B cell (primary cell): ENCODE results near the gene ZMIZ1. TPM values are rescaled to one million over a fixed set of nuclear protein-coding genes. Genes with fewer than 3 reads are reported as not detected.

Experiments
- ATAC-seq: fragments of 200-7000 bp; cut with Tn5 transposase; one replicate; pipeline ENCODE4 v1.10.0; 2021; ENCODE audit warnings: low read depth, mild to moderate bottlenecking, moderate number of reproducible peaks, moderate library complexity
- CTCF ChIA-PET: fragments of 350-600 bp; sonication (Branson Sonifier 250); formaldehyde crosslinking; loops from one replicate; lab custom pipeline; 2021; ENCODE audit warnings: antibody characterized with exemption, inconsistent platforms; lab: Charles Lee
- POLR2A ChIA-PET: fragments of 350-600 bp; sonication (Branson Sonifier 250); formaldehyde crosslinking; loops from one replicate; lab custom pipeline; 2021; ENCODE audit warnings: antibody characterized with exemption; lab: Charles Lee
- DNase-seq: peaks from one replicate; pipeline ENCODE4 v3.0.0; 2013
- H2AFZ ChIP-seq: 2 replicates; pipeline ENCODE4 v1.6.1; 2012; ENCODE audit warnings: mild to moderate bottlenecking, low read depth, low read length; ENCODE audit not compliant: insufficient read depth, poor library complexity, severe bottlenecking
- H3K27ac ChIP-seq, 2 donors: 1 replicate in 1 of 2; 2 replicates in 1 of 2; pipeline ENCODE4 v1.5.1; 2012 to 2013; ENCODE audit warnings: low read length in 2 of 2, mild to moderate bottlenecking in 2 of 2, moderate library complexity in 1 of 2
- H3K27me3 ChIP-seq, 4 experiments: fragments of 200-600 bp in 1 of 4; sonication (generic) in 1 of 4; replicated peaks in 1 of 4; 1 replicate in 2 of 4; 2 replicates in 2 of 4; pipeline versions ENCODE4 v1.6.1 to v1.7.0; 2013 to 2016; ENCODE audit warnings: low read length in 3 of 4, mild to moderate bottlenecking in 2 of 4, mixed read lengths in 1 of 4, moderate library complexity in 1 of 4; ENCODE audit not compliant: insufficient read depth in 4 of 4, control insufficient read depth in 3 of 4; ENCODE audit errors: control extremely low read depth in 1 of 4
- H3K36me3 ChIP-seq, 2 experiments: replicated peaks in 1 of 2; 1 replicate in 1 of 2; 2 replicates in 1 of 2; pipeline versions ENCODE4 v1.6.1 to v1.7.1; 2013; ENCODE audit warnings: low read length in 1 of 2; ENCODE audit not compliant: insufficient read depth in 2 of 2, control insufficient read depth in 1 of 2; ENCODE audit errors: control extremely low read depth in 1 of 2, extremely low read depth in 1 of 2
- H3K4me1 ChIP-seq, 2 donors: fragments of 200-600 bp in 1 of 2; sonication (generic) in 1 of 2; 1 replicate in 1 of 2; 2 replicates in 1 of 2; pipeline versions ENCODE4 v1.5.1 to v1.6.1; 2013 to 2017; ENCODE audit warnings: low read length in 2 of 2; ENCODE audit not compliant: control insufficient read depth in 2 of 2, insufficient read depth in 2 of 2
- H3K4me2 ChIP-seq: replicated peaks from 2 replicates; pipeline ENCODE3; 2012; ENCODE audit warnings: mild to moderate bottlenecking, low read depth, low read length; ENCODE audit not compliant: poor library complexity, severe bottlenecking
- H3K4me3 ChIP-seq, 5 experiments: fragments of 200-600 bp in 1 of 5; sonication (generic) in 1 of 5; 1 replicate in 3 of 5; 2 replicates in 2 of 5; pipeline versions ENCODE4 v1.5.1 to v1.7.0; 2011 to 2016; ENCODE audit warnings: low read length in 4 of 5, mild to moderate bottlenecking in 4 of 5, low read depth in 2 of 5, control low read depth in 1 of 5, moderate library complexity in 1 of 5; ENCODE audit not compliant: insufficient read depth in 1 of 5; ENCODE audit errors: control extremely low read depth in 1 of 5, extremely low read depth in 1 of 5
- H3K79me2 ChIP-seq: fragments of 200-600 bp; sonication (generic); one replicate; pipeline ENCODE4 v1.6.0; 2016; ENCODE audit warnings: low read length; ENCODE audit not compliant: control insufficient read depth, insufficient read depth
- H3K9ac ChIP-seq: fragments of 200-600 bp; sonication (generic); 2 replicates; pipeline ENCODE4 v1.6.1; 2017; ENCODE audit warnings: mild to moderate bottlenecking, low read length, moderate library complexity
- H3K9me3 ChIP-seq, 3 donors: one replicate each; pipeline versions ENCODE4 v1.6.1 to v1.7.1; 2013; ENCODE audit warnings: low read length in 2 of 3; ENCODE audit not compliant: control insufficient read depth in 2 of 3, insufficient read depth in 1 of 3; ENCODE audit errors: control extremely low read depth in 1 of 3
- H4K20me1 ChIP-seq: 2 replicates; pipeline ENCODE4 v1.6.0; 2012; ENCODE audit warnings: mild to moderate bottlenecking, low read length; ENCODE audit not compliant: insufficient read depth, control insufficient read depth, poor library complexity, severe bottlenecking
- H3K27ac Mint-ChIP-seq: one replicate; pipeline ENCODE4 v1.8.0; 2021; ENCODE audit warnings: mixed read lengths
- H3K27me3 Mint-ChIP-seq: one replicate; pipeline ENCODE4 v1.8.0; 2021; ENCODE audit warnings: mixed read lengths
- H3K4me1 Mint-ChIP-seq: one replicate; pipeline ENCODE4 v1.8.0; 2021; ENCODE audit warnings: mixed read lengths
- H3K4me3 Mint-ChIP-seq: one replicate; pipeline ENCODE4 v1.8.0; 2021; ENCODE audit warnings: mixed read lengths
- H3K9me3 Mint-ChIP-seq: one replicate; pipeline ENCODE4 v1.8.0; 2022; ENCODE audit warnings: mixed read lengths; ENCODE audit not compliant: insufficient read depth
- CTCF ChIP-seq: fragments of 200-600 bp; IDR thresholded peaks from one replicate; pipeline ENCODE4 v1.8.0; 2022; ENCODE audit warnings: antibody characterized with exemption, mild to moderate bottlenecking
- EZH2 ChIP-seq: IDR thresholded peaks from 2 replicates; pipeline ENCODE4 v1.6.1; 2012; ENCODE audit warnings: borderline replicate concordance, low read depth, mild to moderate bottlenecking, moderate library complexity, low read length; ENCODE audit not compliant: insufficient read depth, poor library complexity, severe bottlenecking
- WGBS: methylation state at CpG from one replicate; pipeline ENCODE4 v1.1.5; 2013; ENCODE audit warnings: missing lambda C conversion rate; ENCODE audit not compliant: insufficient coverage; 5-methylcytosine and 5-hydroxymethylcytosine counted together
- intact Hi-C: fragments of 100-400 bp; cut with micrococcal nuclease; formaldehyde crosslinking; loops from one replicate; pipeline ENCODE4 v1.10.0; 2022
- polyA plus RNA-seq: library from polyadenylated mRNA; depleted of rRNA; stranded (reverse); fragments of >200 nt; gene quantifications from 2 replicates; pipeline ENCODE4 v1.2.3, GENCODE V29; 2012
- total RNA-seq, 2 donors: library from RNA; stranded (reverse); fragments of 120-200 nt in 1 of 2; gene quantifications; 1 replicate in 1 of 2; 2 replicates in 1 of 2; pipeline versions ENCODE4 v1.2.3 to v1.2.4, GENCODE V29; 2013 to 2022

ZMIZ1 gene
- total and polyA plus RNA-seq, 2 donors (not counting 1 experiment from before 2014, with no cell fraction given): 14.3 to 64.9 TPM

DNA sequence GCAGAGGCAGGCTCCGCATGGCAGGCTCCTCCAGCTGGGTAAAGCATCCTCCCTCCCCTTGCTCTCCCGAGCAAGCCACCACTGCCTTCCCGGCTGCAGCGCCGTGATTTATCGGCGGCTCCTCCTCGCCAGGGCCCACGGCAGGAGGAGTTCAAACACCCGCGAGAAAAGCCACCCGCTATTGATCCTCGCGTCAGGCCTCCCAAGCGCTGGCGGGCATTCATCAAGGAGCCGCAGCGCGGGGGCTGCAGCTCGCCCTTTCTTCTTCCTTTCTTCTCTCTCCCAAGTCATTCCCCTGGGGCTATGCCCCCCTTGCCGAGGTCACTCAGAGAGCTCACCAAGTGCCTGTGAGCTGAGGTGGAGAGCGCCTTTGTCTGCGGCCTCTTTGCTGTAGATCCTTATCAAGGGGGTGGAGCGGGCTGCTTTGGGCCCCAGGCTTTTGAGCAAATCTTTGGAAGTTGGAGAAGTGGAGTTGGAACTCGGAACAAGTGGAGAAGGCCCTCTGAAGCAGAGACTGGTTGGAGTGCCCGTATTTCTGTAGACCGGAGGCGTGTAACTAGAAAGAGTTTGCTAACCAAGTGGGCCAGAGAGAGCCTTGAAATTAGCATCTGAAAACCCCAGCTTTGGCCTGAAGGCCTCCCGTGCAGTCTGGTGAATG lies 171.3 kb downstream of the ZMIZ1 start:
- H3K4me1 Mint-ChIP-seq: peaks cover 29% of the 10 kb centered on the region
- H3K36me3 ChIP-seq: no peaks in the 10 kb centered on the region
- TF ChIP-seq EZH2: no peak
- TF ChIP-seq CTCF: no peak
- H3K27ac Mint-ChIP-seq: peak overlapping the region; percentile 41
- H4K20me1 ChIP-seq: no peaks in the 10 kb centered on the region
- no peak overlapping the region for H3K27ac ChIP-seq
- H3K27me3 Mint-ChIP-seq: no peaks in the 10 kb centered on the region
- H3K4me3 Mint-ChIP-seq: peak overlapping the region; percentile 23
- H3K9me3 Mint-ChIP-seq: no peaks in the 10 kb centered on the region
- no peaks in the 10 kb centered on the region for H3K27me3 ChIP-seq
- CTCF ChIA-PET: interaction anchor here (0.9 to 2.3 kb wide), 5 partner anchors 8 to 75 kb away, joined by 3 to 6 read pairs (median 3); no protein-coding TSS in a partner anchor
- H3K4me2 ChIP-seq: no peak overlapping the region
- H3K9me3 ChIP-seq: no peaks in the 10 kb centered on the region
- no peak overlapping the region for H3K4me3 ChIP-seq
- H3K9ac ChIP-seq: no peak overlapping the region
- POLR2A ChIA-PET: no interaction called here
- WGBS: 85% methylated on average over 26 of the region's 29 CpGs
- H3K4me1 ChIP-seq: peaks cover 21 to 27% of the 10 kb centered on the region in 2 donors
- no peak overlapping the region for H2AFZ ChIP-seq
- no peak for DNase-seq
- H3K79me2 ChIP-seq: peaks cover 11% of the 10 kb centered on the region
- no peak for ATAC-seq
- intact Hi-C loops: loop anchor here (5.0 kb wide), 2 partner anchors 43 to 92 kb away; no protein-coding TSS in a partner anchor

DNA sequence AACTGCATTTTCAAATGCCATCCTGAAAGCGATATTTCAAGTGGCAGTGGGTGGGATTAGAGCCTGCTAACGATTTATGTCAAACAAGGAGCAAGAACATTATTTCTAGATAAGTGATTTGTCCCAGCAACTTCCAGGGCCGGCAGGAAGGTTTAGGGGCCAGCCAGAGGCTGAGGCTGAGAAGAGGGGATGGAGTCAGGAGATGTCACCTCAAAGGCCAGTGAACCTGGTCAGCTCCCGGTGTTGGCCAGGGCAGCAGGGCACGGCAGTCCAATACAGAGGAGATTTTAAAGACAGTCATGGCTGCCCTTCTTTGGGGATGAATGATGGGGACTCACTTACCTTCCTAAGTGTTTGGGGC lies 172.8 kb downstream of the ZMIZ1 start:
- Mint-ChIP-seq H3K27me3 (no peaks in the 10 kb centered on the region), H3K4me3 (peak overlapping the region; percentile 91), H3K27ac (peak overlapping the region; percentile 85), H3K4me1 (peaks cover 44% of the 10 kb centered on the region), H3K9me3 (no peaks in the 10 kb centered on the region)
- peak overlapping the region; percentile 95 for H3K4me2 ChIP-seq
- H3K4me1 ChIP-seq: peaks cover 37 to 42% of the 10 kb centered on the region in 2 donors
- peaks cover 27% of the 10 kb centered on the region for H3K79me2 ChIP-seq
- TF ChIP-seq EZH2 (no peak), CTCF (no peak)
- H3K9me3 ChIP-seq: no peaks in the 10 kb centered on the region
- ChIA-PET POLR2A (interaction anchor here (1.1 to 2.4 kb wide), 4 partner anchors 9 to 46 kb away, joined by 4 to 16 read pairs (median 7); no protein-coding TSS in a partner anchor), CTCF (interaction anchor here (1.3 to 2.3 kb wide), 4 partner anchors 11 to 106 kb away, joined by 4 to 8 read pairs (median 6); no protein-coding TSS in a partner anchor)
- H3K27me3 ChIP-seq: no peaks in the 10 kb centered on the region
- DNase-seq (no peak), ATAC-seq (no peak)
- peak overlapping the region; percentile 70 for H2AFZ ChIP-seq
- 46% methylated on average over 4 of the region's 5 CpGs for WGBS
- peaks cover 0 to 2% of the 10 kb centered on the region in 2 experiments for H3K36me3 ChIP-seq
- peak overlapping the region in 4 of 5 experiments; percentile 62 to 69 (median 65) for H3K4me3 ChIP-seq
- peak overlapping the region; percentile 68 for H3K9ac ChIP-seq
- intact Hi-C loops: loop anchor here (5.0 kb wide), 2 partner anchors 44 to 91 kb away; no protein-coding TSS in a partner anchor
- no peaks in the 10 kb centered on the region for H4K20me1 ChIP-seq
- H3K27ac ChIP-seq: peak overlapping the region in 1 of 2 donors; percentile 48
